Neural progenitor cell (in vitro differentiated cells): Measurements from ENCODE around the gene RPS13.

Experiments used
- EZH2 ChIP-seq: fragments of 200-600 bp; sonication (generic); IDR thresholded peaks from 2 replicates; pipeline ENCODE4 v1.6.1; 2017; ENCODE audit warnings: antibody characterized with exemption, mild to moderate bottlenecking, moderate library complexity
- EZH2phosphoT487 ChIP-seq: fragments of 200-600 bp; sonication (generic); IDR thresholded peaks from 2 replicates; pipeline ENCODE4 v1.6.1; 2017; ENCODE audit warnings: antibody characterized with exemption
- TF ChIP-seq, protein P1 (sequence below): fragments of 200-600 bp; sonication (generic); IDR thresholded peaks from 2 replicates; pipeline ENCODE4 v1.5.1; 2017; ENCODE audit warnings: antibody characterized with exemption, mild to moderate bottlenecking

DNA sequence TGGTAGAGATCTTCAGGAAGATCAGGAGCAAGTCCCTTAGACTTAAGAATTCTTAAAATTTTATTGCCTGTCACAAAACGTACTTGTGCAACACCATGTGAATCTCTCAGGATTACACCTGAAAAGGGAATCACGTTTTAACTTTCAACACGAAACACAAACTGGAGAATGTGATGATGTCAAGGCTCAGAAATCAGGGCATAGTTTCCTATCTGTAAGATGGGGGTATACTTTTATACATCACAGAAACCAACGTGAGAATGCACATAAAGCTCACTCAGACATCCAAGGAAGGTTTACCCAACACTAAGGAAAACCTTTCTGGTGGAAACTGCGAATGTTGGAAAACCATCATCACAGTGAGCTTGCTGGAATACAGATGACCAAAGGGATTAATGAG is 2.0 kb downstream of the RPS13 start:
- TF ChIP-seq, protein P1, sequence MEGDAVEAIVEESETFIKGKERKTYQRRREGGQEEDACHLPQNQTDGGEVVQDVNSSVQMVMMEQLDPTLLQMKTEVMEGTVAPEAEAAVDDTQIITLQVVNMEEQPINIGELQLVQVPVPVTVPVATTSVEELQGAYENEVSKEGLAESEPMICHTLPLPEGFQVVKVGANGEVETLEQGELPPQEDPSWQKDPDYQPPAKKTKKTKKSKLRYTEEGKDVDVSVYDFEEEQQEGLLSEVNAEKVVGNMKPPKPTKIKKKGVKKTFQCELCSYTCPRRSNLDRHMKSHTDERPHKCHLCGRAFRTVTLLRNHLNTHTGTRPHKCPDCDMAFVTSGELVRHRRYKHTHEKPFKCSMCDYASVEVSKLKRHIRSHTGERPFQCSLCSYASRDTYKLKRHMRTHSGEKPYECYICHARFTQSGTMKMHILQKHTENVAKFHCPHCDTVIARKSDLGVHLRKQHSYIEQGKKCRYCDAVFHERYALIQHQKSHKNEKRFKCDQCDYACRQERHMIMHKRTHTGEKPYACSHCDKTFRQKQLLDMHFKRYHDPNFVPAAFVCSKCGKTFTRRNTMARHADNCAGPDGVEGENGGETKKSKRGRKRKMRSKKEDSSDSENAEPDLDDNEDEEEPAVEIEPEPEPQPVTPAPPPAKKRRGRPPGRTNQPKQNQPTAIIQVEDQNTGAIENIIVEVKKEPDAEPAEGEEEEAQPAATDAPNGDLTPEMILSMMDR: no peak
- no peak for TF ChIP-seq EZH2
- no peak for TF ChIP-seq EZH2phosphoT487
